Muscle of back (tissue), 13 donors: Measurements from ENCODE around the gene ATXN7L3. TPM values are rescaled to one million over a fixed set of nuclear protein-coding genes. Genes with fewer than 3 reads are reported as not detected.
"Not testable (repeated sequence)": the region's sequence is repeated elsewhere in the genome, so short reads cannot be mapped to it uniquely, and the experiment has no call there.

Experiments used
- DNase-seq, 3 donors: peaks; one replicate each; pipeline versions ENCODE4 v3.0.0 to v3.0.0-alpha.2; 2013
- long read RNA-seq, 9 donors: transcript quantifications; one replicate each; lab custom pipeline, GENCODE V29; 2026
- polyA plus RNA-seq, 10 donors: library from polyadenylated mRNA; unstranded; fragments of 120-200 nt; gene quantifications; one replicate each; pipeline ENCODE4 v1.2.1, GENCODE V29; 2013; ENCODE audit not compliant: insufficient read length in 10 of 10

Gene ATXN7L3
- polyA plus RNA-seq = 10 to 100 TPM; 44.2 to 57.6 (median 49.0) TPM
- long read RNA-seq, donor 1, partial matches to known transcripts = 0 of 2 reads
- long read RNA-seq, donor 1, other reads (novel, unspliced or antisense) = 0 of 2 reads
- long read RNA-seq, donor 2 = 0 reads
- long read RNA-seq, donor 3 = 0 reads
- long read RNA-seq, donor 4, partial matches to known transcripts = 0 of 3 reads
- long read RNA-seq, donor 4, other reads (novel, unspliced or antisense) = 0 of 3 reads
- long read RNA-seq, donor 5, partial matches to known transcripts = 0 of 1 reads
- long read RNA-seq, donor 5, other reads (novel, unspliced or antisense) = 0 of 1 reads
- long read RNA-seq, donor 6, transcript ATXN7L3-205 (13 exons, 1,341 nt) = major isoform, 5 of 6 reads
- long read RNA-seq, donor 6, partial matches to known transcripts = 0 of 6 reads
- long read RNA-seq, donor 6, other reads (novel, unspliced or antisense) = 0 of 6 reads
- long read RNA-seq, donor 7, partial matches to known transcripts = 0 of 2 reads
- long read RNA-seq, donor 7, other reads (novel, unspliced or antisense) = 0 of 2 reads
- long read RNA-seq, donor 8, partial matches to known transcripts = 0 of 2 reads
- long read RNA-seq, donor 8, other reads (novel, unspliced or antisense) = 0 of 2 reads
- long read RNA-seq, donor 9 = 0 reads

DNA sequence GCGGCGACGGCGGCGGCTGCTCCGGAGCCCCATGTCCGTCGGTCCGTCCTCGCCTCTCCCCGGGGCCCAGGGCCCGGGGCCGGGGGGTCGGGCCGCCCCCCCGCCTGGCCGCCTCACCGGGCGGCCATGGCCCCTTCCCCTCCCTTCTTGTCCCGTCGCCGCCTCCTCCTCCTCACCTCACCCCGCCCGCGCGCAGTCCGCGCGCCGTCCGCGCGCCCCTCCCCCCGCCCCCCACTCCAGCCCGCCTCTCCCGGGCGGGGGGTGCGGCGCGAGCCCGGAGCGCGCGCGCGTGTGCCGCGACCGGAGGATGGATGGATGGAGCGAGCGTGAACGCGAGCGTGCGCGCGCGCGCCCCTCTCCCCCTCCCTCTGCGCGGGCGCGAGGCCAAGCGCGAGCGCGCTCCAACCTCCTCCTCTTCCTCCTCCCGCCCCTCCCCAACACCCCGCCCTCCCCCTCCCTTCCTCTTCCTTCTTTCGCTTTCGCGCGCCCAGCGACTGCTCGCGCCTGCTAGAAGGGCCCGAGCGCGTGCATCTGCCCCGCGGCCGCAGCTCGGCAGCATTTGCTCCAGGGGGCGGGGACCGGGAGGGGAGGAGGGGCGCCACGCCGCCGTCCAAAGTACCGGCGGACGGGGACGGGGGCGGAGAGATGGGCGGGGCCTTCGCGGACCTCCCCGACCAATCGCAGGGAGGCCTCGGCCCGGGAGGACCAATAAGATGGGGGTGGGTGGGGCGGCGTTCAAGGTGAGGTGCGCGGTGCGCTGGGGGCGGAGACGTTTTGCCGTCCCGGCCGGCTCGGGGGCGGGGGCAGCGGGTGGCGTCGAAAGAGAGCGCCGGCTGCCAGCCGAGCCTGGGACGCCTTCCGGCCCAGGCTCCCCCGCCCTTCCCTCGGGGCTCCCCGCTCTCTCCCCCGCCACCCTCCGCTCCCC, at the start of gene ATXN7L3:
ATXN7L3 (minus strand) TSS at position 332 of the 925 bp plus-strand sequence. CDS start 1,814 bp downstream, outside the sequence.
- peak; percentile 98 to 99 (median 99) for DNase-seq

DNA sequence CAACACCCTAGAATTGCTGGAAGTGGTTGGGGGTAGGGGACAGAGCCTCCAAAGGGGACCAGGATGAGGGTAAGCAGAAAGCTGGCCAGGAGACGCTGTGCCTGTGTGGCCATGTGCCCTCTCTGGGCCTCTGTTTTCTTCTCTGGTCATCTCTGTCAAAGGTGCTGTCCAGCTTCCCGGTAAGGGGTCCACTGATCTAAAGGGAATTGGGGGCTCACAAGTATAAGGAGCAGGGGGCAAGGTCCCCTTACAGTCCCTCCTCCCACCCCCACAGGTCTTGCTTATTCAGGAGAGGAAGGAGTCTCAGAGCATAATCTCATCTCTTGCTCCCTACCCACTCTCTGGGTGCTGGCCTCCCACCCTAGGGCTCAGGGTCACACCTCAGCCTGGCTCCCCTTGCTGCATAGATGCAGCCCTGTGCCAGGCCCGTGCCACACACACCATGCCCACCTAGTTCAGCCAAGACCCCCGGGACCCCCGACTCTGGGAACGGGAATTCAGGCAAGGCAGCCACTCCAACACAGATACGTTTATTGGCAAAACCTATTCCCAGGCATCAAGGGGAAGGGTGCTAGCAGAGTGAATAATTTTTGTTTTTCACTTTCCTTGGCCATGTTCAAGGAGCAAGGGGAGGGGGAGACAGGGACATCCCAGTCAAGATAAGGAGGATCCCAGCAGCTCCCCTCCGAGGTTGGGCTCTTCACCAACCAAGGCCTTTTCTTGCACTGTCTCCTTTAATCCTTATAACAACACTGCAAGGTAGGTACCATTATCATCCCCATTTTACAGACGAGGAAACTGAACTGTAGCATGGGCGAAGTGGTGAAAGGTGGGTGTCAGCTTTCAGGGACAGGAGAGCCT, 48.4 kb upstream of the ATXN7L3 start:
- no peak for DNase-seq

- peak; percentile 52 to 67 (median 57) for DNase-seq
Observed at GRCh38 chr17:44247440-44247841, 47.8 kb upstream of the ATXN7L3 start.

- DNase-seq = no peak
Observed at GRCh38 chr17:44241106-44241624, 41.5 kb upstream of the ATXN7L3 start.

GRCh38 chr17:44237886-44238285, 38.2 kb upstream of the ATXN7L3 start:
- not testable (repeated sequence) for DNase-seq

DNA sequence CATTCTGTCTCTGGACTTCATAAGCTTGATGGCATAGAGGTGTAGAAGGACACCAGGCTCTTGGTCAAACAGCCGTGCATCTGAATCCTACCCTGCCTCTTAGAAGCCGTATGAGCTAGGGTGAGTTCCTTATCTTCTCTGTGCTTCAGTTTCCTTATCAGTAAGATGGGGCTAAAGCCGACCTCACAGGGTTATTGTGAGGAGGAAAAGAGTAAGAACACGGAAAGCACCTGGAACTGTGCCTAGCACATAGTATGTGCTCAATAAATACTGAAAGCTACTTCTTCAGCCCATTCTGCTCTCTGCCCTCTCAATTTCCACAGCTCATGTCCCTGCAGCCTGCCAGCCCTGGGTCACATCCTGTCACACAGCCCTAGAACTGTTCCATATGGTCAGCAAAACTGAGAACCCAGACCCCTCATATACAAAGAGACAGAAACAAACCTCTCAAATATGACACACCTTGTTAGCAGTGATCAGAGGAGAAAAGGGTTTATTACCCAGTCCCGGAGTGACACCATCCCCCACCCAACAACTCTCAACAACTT, 36.8 kb upstream of the ATXN7L3 start:
- DNase-seq = no peak

- no peak for DNase-seq
Observed at GRCh38 chr17:44235583-44235936, 35.9 kb upstream of the ATXN7L3 start.

GRCh38 chr17:44233582-44233981, 33.9 kb upstream of the ATXN7L3 start:
- DNase-seq = no peak

DNA sequence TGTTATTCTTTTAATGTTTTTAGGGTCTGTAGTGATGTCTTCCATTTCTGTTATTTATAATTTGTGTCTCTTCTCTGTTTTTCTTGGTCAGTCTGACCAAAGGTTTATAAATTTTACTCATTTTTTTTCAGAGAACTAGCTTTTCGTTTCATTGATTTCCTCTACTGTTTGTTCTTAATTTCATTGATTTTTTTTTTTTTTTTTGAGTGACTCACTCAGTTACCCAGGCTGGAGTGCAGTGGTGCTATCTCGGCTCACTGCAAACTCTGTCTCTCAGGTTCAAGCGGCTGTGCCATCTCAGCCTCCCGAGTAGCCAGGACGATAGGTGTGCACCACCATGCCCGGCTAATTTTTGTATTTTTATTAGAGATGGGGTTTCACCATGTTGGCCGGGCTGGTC, 32.4 kb upstream of the ATXN7L3 start:
- no peak for DNase-seq

- DNase-seq = peak in 1 of 3 donors; percentile 69
Observed at GRCh38 chr17:44230140-44230539, 30.5 kb upstream of the ATXN7L3 start.

DNA sequence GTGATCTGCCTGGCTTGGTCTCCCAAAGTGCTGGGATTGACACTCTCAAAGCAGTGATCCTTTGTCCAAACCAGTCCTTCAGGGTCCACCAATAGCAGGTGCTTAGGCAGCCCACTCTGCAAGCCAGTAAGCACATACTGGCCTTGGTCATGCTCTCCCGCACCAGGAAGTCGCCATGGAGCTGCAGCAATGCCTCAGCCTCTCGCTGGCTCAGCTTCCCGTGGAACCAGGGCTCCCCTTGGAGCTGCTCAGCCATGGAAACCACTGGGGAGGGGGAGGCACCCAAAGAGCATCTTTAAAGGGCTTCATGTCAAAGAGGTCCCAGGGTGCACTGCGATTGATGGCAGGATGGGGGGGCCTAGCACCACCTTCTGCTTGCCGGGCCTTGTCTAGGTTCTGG, 29.4 kb upstream of the ATXN7L3 start:
- DNase-seq = no peak

DNA sequence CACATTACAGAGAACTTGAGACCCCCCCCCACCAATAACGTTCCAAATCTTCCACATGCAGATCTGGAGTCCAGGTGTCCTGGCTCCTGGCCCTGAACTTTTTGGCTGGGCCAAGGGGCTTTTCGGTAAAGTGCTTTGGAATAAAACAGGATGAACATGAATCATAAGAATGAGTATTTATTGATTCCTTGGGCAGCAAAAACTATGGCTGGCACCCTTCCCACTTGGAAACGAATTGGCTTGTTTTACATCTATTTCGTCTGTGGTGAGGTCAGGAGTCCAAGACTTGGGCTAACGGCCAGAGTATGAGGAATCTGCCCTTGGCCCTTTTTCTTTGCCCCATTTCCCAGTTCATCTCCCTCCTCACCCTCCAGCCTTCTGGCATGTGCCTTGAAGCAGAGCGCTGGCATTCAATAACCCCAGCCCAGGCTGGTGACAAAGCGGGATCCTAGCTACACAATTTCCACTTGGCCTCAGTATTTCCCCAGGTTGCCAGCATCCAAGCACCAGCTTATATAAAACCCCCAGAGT, 23.9 kb upstream of the ATXN7L3 start:
- peak in 2 of 3 donors; percentile 43 to 67 for DNase-seq

- DNase-seq = peak; percentile 65 to 84 (median 69)
Observed at GRCh38 chr17:44222112-44222869, 22.6 kb upstream of the ATXN7L3 start.

DNA sequence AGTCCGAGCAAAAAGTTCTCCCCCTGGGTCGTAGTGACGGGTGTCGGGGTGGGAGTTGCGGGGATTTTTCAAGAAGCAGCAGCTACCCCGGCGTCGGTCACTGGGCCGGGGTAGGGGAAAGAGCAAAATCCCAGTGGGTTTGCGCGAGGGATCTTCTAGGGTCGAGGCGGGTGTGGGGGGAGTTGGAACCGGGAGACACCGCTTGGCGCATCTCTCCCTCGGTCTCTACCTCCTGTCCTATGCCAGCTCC, 22.1 kb upstream of the ATXN7L3 start:
- no peak for DNase-seq

DNA sequence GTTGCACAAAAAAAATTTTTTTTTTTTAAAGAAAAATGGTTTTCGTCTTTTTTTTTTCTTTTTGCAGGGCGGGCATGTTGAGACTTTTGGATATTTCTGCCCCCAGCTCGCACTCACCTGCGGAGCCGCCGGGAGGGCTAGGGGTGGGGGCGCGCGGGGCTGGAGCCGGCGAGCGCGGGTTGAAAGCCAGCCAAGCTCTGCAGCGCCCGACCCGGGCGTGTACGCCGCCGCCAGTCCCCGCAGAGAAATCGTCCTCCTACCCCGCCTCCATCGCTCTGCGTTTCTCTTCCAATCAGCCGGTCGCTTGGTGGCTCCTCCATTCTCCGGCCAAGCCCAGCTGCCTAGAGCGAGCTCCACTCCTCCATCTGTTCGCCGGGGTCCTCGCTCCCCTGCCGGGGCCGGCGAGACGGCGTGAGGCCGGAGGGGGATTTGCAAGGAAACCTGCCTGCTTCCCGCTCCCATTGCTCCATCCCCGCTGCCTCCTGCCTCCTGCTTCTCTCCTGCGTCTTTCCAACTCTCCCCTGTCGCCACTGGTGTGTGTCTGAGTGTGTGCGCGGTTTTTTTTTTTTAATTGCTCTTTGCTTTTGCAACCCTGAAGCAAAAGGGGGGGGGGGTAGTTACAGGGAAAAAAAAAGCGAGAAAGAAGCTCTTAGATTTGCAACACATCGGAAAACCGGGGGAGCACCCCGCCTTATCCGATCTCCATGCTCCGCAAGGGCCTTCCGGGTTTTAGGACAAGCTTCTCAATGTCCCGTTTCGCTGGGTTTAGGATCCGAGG, 21.6 kb upstream of the ATXN7L3 start:
- DNase-seq = peak; percentile 80 to 95 (median 88)

DNA sequence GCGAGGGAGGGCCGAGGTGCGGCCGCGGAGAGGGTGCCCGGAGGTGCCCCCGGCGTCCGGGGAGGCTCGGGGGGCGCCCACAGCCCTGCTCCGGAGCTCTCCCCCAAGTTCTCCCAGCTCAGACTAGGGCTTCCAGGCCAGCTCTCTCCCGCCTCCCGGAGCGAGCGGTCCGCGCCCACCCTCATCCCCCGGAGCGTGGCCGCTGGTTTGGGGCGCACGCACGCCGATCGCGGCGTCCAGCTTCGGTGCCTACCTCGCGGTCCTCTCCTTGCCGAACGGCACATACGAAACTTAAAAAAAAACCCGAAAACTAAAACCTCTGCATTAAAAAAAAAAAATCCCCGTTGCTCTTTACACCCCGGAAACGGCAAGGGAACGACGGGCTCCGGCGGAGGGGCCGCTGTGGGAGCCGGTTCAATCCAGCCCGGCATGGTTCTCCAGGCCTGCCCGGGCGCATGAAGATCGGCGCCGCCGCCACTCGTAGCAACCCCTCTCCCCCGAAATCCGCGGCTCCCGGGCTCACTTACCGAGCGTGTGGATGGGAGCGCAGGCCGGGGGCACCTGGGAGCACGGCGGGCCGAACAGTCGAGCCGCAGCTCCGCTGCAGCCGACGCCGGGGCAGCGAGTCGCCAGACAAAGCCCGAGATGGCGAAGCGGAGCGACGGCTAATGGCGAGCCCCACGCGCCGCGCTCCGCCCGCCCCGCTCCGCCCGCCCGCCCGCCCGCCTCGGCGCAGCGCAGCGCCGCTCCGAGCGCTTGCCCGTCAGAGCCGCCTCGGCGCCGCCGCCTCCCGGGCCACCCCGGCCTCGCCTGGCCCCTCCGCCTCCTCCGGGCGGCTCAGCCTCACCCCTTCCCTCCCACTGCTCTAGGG, 20.8 kb upstream of the ATXN7L3 start:
- DNase-seq = peak; percentile 49 to 89 (median 71)

- peak; percentile 74 to 86 (median 78) for DNase-seq
Observed at GRCh38 chr17:44219616-44220212, 20.0 kb upstream of the ATXN7L3 start, which contains the start of gene UBTF. UBTF (minus strand) TSS chr17:44219675; CDS start chr17:44218229, 1,446 bp downstream.
